HCT116 (cell line): ENCODE data around the gene TIMD4. TPM values are rescaled to one million over a fixed set of nuclear protein-coding genes. Genes with fewer than 3 reads are reported as not detected.

Experiments
- ATAC-seq: fragments of 200-7000 bp; cut with Tn5 transposase; 2 replicates; pipeline ENCODE4 v1.9.1; 2020; ENCODE audit warnings: mild to moderate bottlenecking, moderate library complexity
- BruUV-seq: library from RNA; stranded (reverse); fragments of 400-500 nt; replicated peaks from 2 replicates; lab custom pipeline; 2021; lab: Mats Ljungman, UMichigan
- CTCF ChIA-PET: fragments of 300-600 bp; sonication (Branson Sonifier 250); formaldehyde crosslinking; loops from one replicate; lab custom pipeline; 2021; ENCODE audit warnings: antibody characterized with exemption; lab: Charles Lee
- POLR2A ChIA-PET: fragments of 300-600, 350-600 bp; sonication (Branson Sonifier 250); formaldehyde crosslinking; loops from one replicate; lab custom pipeline; 2021; ENCODE audit warnings: antibody characterized with exemption; lab: Charles Lee
- RAD21 ChIA-PET, 2 experiments: fragments of 300-600 bp; sonication (Branson Sonifier 250); formaldehyde crosslinking; loops; one replicate each; lab custom pipeline; 2023; ENCODE audit warnings: low total read pairs in 2 of 2; ENCODE audit not compliant: uncharacterized antibody in 2 of 2, unreplicated experiment in 2 of 2, low non-redundant PET in 1 of 2; lab: Charles Lee
- DNase-seq: peaks from one replicate; pipeline ENCODE4 v3.0.0-alpha.2; 2010; ENCODE audit warnings: low read depth, low spot score
- H2AFZ ChIP-seq: fragments of 200-600 bp; shearing (Covaris generic), sonication (generic); 2 replicates; pipeline ENCODE4 v1.6.1; 2017; ENCODE audit warnings: low read depth, mixed run types, mixed read lengths, antibody characterized with exemption, low read length; ENCODE audit not compliant: poor library complexity, severe bottlenecking
- H3K27ac ChIP-seq: 2 replicates; pipeline ENCODE4 v1.5.1; 2012; ENCODE audit warnings: low read depth, low read length
- H3K27me3 ChIP-seq: fragments of 200-600 bp; sonication (generic); 2 replicates; pipeline ENCODE4 v1.6.1; 2016; ENCODE audit warnings: mixed run types, low read length, mixed read lengths; ENCODE audit not compliant: insufficient read depth
- H3K36me3 ChIP-seq, 2 experiments: fragments of 200-500 bp in 1 of 2; fragments of 200-600 bp in 1 of 2; sonication (Bioruptor generic) in 1 of 2; sonication (generic) in 1 of 2; 2 replicates each; pipeline versions ENCODE4 v1.5.1 to v1.6.1; 2014 to 2016; ENCODE audit warnings: low read length in 2 of 2, inconsistent platforms in 1 of 2, mixed read lengths in 1 of 2, mixed run types in 1 of 2; ENCODE audit not compliant: insufficient read depth in 2 of 2, control insufficient read depth in 1 of 2
- H3K4me1 ChIP-seq, 2 experiments: fragments of 200-600 bp in 1 of 2; sonication (generic) in 1 of 2; 2 replicates each; pipeline versions ENCODE4 v1.5.1 to v1.6.1; 2012 to 2017; ENCODE audit warnings: low read length in 2 of 2, inconsistent platforms in 1 of 2, mild to moderate bottlenecking in 1 of 2, mixed read lengths in 1 of 2, mixed run types in 1 of 2, moderate library complexity in 1 of 2; ENCODE audit not compliant: insufficient read depth in 2 of 2, control insufficient read depth in 1 of 2
- H3K4me2 ChIP-seq: fragments of 200-600 bp; sonication (generic); 2 replicates; pipeline ENCODE4 v1.6.1; 2017; ENCODE audit warnings: mixed run types, low read length, mixed read lengths
- H3K4me3 ChIP-seq, 2 experiments: fragments of 200-600 bp in 1 of 2; sonication (generic) in 1 of 2; replicated peaks in 1 of 2; 2 replicates each; pipeline ENCODE4 v1.5.1; 2011 to 2016; ENCODE audit warnings: low read length in 2 of 2, control low read depth in 1 of 2, low read depth in 1 of 2, mild to moderate bottlenecking in 1 of 2, mixed read lengths in 1 of 2, mixed run types in 1 of 2
- H3K79me2 ChIP-seq: fragments of 200-600 bp; sonication (generic); 2 replicates; pipeline ENCODE4 v1.6.1; 2017; ENCODE audit warnings: mild to moderate bottlenecking, mixed run types, low read length, moderate library complexity, mixed read lengths; ENCODE audit not compliant: insufficient read depth
- H3K9ac ChIP-seq: fragments of 200-600 bp; sonication (generic); 2 replicates; pipeline ENCODE4 v1.6.1; 2016; ENCODE audit warnings: low read length, mixed read lengths
- H3K9me2 ChIP-seq: fragments of 200-600 bp; sonication (generic), shearing (Covaris generic); 2 replicates; pipeline ENCODE4 v1.6.1; 2017; ENCODE audit warnings: mixed run types, mild to moderate bottlenecking, moderate library complexity; ENCODE audit not compliant: insufficient read depth
- H3K9me3 ChIP-seq, 2 experiments: fragments of 200-500 bp in 1 of 2; fragments of 200-600 bp in 1 of 2; sonication (Bioruptor generic) in 1 of 2; sonication (generic) in 1 of 2; 2 replicates each; pipeline ENCODE4 v1.6.1; 2014 to 2017; ENCODE audit warnings: low read length in 2 of 2, mixed read lengths in 2 of 2, inconsistent platforms in 1 of 2, low read depth in 1 of 2, mild to moderate bottlenecking in 1 of 2, mixed run types in 1 of 2, moderate library complexity in 1 of 2; ENCODE audit not compliant: control insufficient read depth in 1 of 2, insufficient read depth in 1 of 2
- H4K20me1 ChIP-seq: fragments of 200-600 bp; sonication (generic), shearing (Covaris generic); 2 replicates; pipeline ENCODE4 v1.6.1; 2017; ENCODE audit warnings: mixed run types, mild to moderate bottlenecking, moderate library complexity; ENCODE audit not compliant: insufficient read depth
- CBX3 ChIP-seq: IDR thresholded peaks from 2 replicates; pipeline ENCODE4 v1.6.1; 2012; ENCODE audit warnings: low read depth
- CEBPB ChIP-seq: IDR thresholded peaks from 2 replicates; pipeline ENCODE4 v1.6.1; 2012; ENCODE audit warnings: low read depth
- EGR1 ChIP-seq: IDR thresholded peaks from 2 replicates; pipeline ENCODE4 v1.6.1; 2012; ENCODE audit warnings: low read depth
- ELF1 ChIP-seq: IDR thresholded peaks from 2 replicates; pipeline ENCODE4 v1.6.1; 2012; ENCODE audit warnings: low read depth, borderline replicate concordance
- EZH2phosphoT487 ChIP-seq: fragments of 200-600 bp; IDR thresholded peaks from 2 replicates; pipeline ENCODE4 v1.6.1; 2018; ENCODE audit warnings: antibody characterized with exemption, borderline replicate concordance
- FOSL1 ChIP-seq: IDR thresholded peaks from 2 replicates; pipeline ENCODE4 v1.6.1; 2012; ENCODE audit warnings: low read depth
- JUND ChIP-seq: IDR thresholded peaks from 2 replicates; pipeline ENCODE4 v1.6.1; 2012
- POLR2A ChIP-seq: IDR thresholded peaks from 2 replicates; pipeline ENCODE4 v1.7.0; 2011; ENCODE audit warnings: borderline replicate concordance; ENCODE audit not compliant: insufficient read depth, insufficient read length; ENCODE audit errors: extremely low read depth
- POLR2AphosphoS5 ChIP-seq: IDR thresholded peaks from 2 replicates; pipeline ENCODE4 v1.6.1; 2011; ENCODE audit warnings: mild to moderate bottlenecking, low read depth, low read length, moderate library complexity
- RAD21 ChIP-seq: IDR thresholded peaks from 2 replicates; pipeline ENCODE4 v1.6.1; 2012; ENCODE audit warnings: low read depth, mild to moderate bottlenecking
- REST ChIP-seq: IDR thresholded peaks from 2 replicates; pipeline ENCODE4 v1.6.1; 2012; ENCODE audit warnings: low read depth
- SIN3A ChIP-seq: IDR thresholded peaks from 2 replicates; pipeline ENCODE4 v1.6.1; 2012; ENCODE audit warnings: low read depth
- SP1 ChIP-seq: IDR thresholded peaks from 2 replicates; pipeline ENCODE4 v1.6.1; 2012; ENCODE audit warnings: low read depth
- SRF ChIP-seq: IDR thresholded peaks from 2 replicates; pipeline ENCODE4 v1.6.1; 2012; ENCODE audit warnings: low read depth
- TCF7L2 ChIP-seq: IDR thresholded peaks from 2 replicates; pipeline ENCODE4 v1.7.0; 2011; ENCODE audit warnings: borderline replicate concordance, inconsistent platforms; ENCODE audit not compliant: insufficient read depth, insufficient read length; ENCODE audit errors: extremely low read depth
- YY1 ChIP-seq: IDR thresholded peaks from 2 replicates; pipeline ENCODE4 v1.6.1; 2011; ENCODE audit warnings: low read length, low read depth, moderate library complexity, mild to moderate bottlenecking; ENCODE audit not compliant: insufficient replicate concordance; ENCODE audit errors: extremely low read depth
- ZBTB33 ChIP-seq: IDR thresholded peaks from 2 replicates; pipeline ENCODE4 v1.6.1; 2011; ENCODE audit warnings: mild to moderate bottlenecking, low read length, moderate library complexity; ENCODE audit not compliant: insufficient replicate concordance; ENCODE audit errors: extremely low read depth
- ZFX ChIP-seq: fragments of 450-650 bp; IDR thresholded peaks from 2 replicates; pipeline ENCODE4 v1.6.1; 2017
- ZNF274 ChIP-seq: fragments of 200-500 bp; sonication (Bioruptor generic); IDR thresholded peaks from 2 replicates; pipeline ENCODE4 v1.6.1; 2014; ENCODE audit warnings: mild to moderate bottlenecking, low read depth, low read length, inconsistent platforms
- intact Hi-C: fragments of 100-400 bp; cut with micrococcal nuclease; formaldehyde crosslinking; loops from 2 replicates; pipeline ENCODE4 v1.10.0; 2022
- total RNA-seq: library from RNA; stranded (reverse); gene quantifications from one replicate; pipeline ENCODE4 v1.2.1, GENCODE V29; 2021; ENCODE audit not compliant: unreplicated experiment
- TF ChIP-seq, protein P1 (sequence below): IDR thresholded peaks from 2 replicates; pipeline ENCODE4 v1.6.1; 2012

The TIMD4 gene
- total RNA-seq, 1 experiment from 2014 or later = not detected

- no peaks in the 10 kb centered on the region for H3K9me2 ChIP-seq
- DNase-seq = no peak
- H3K27me3 ChIP-seq = peaks cover 3% of the 10 kb centered on the region; the same call in 1 of the 2 replicates
- no peak overlapping the region for H2AFZ ChIP-seq
- H3K79me2 ChIP-seq = no peaks in the 10 kb centered on the region
- TF ChIP-seq ZNF274 = no peak
- no peak for TF ChIP-seq FOSL1
- TF ChIP-seq, protein P1, sequence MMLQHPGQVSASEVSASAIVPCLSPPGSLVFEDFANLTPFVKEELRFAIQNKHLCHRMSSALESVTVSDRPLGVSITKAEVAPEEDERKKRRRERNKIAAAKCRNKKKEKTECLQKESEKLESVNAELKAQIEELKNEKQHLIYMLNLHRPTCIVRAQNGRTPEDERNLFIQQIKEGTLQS = no peak
- no peak for TF ChIP-seq POLR2A
- TF ChIP-seq SIN3A = no peak
- no peak for TF ChIP-seq SRF
- no peak for TF ChIP-seq EZH2phosphoT487
- no peak for TF ChIP-seq JUND
- TF ChIP-seq POLR2AphosphoS5 = no peak
- no peak for TF ChIP-seq ZBTB33
- TF ChIP-seq SP1 = no peak
- no peak for TF ChIP-seq TCF7L2
- TF ChIP-seq CEBPB = no peak
- no peak for TF ChIP-seq YY1
- no peak for TF ChIP-seq REST
- TF ChIP-seq ZFX = no peak
- TF ChIP-seq RAD21 = no peak
- TF ChIP-seq EGR1 = no peak
- TF ChIP-seq CBX3 = no peak
- no peak for TF ChIP-seq ELF1
- no peak overlapping the region for H3K4me3 ChIP-seq
- ChIA-PET CTCF (no interaction called here), POLR2A (no interaction called here), RAD21 (no interaction called here)
- H3K9me3 ChIP-seq = no peaks in the 10 kb centered on the region
- intact Hi-C loops = no loop called here
- no peak overlapping the region for H3K27ac ChIP-seq
- no peaks in the 10 kb centered on the region for H4K20me1 ChIP-seq
- ATAC-seq = no peak
- no peak overlapping the region for H3K9ac ChIP-seq
- no peaks in the 10 kb centered on the region for H3K4me1 ChIP-seq
- H3K36me3 ChIP-seq = no peaks in the 10 kb centered on the region
- BruUV-seq = no TSS peak
- no peak overlapping the region for H3K4me2 ChIP-seq
Observed at GRCh38 chr5:156951359-156951758, 11.7 kb downstream of the TIMD4 start.
